GM12875 (cell line): ENCODE results near the gene RNF13.

Experiments
- H3K4me3 ChIP-seq: one replicate; pipeline ENCODE4 v1.5.1; 2011; ENCODE audit warnings: low read depth, low read length, control low read depth
- CTCF ChIP-seq: IDR thresholded peaks from 2 replicates; pipeline ENCODE4 v1.5.1; 2011; ENCODE audit warnings: low read depth, mild to moderate bottlenecking, control low read depth, inconsistent platforms, low read length, moderate library complexity, borderline replicate concordance; ENCODE audit not compliant: insufficient read depth

RNF13 gene

GRCh38 chr3:149906036-149906435, 93.0 kb downstream of the RNF13 start:
- H3K4me3 ChIP-seq: no peak overlapping the region
- no peak for TF ChIP-seq CTCF

GRCh38 chr3:149908424-149908957, 95.5 kb downstream of the RNF13 start:
- TF ChIP-seq CTCF: no peak
- H3K4me3 ChIP-seq: no peak overlapping the region

- TF ChIP-seq CTCF: no peak
Observed at GRCh38 chr3:149909923-149910322, 96.9 kb downstream of the RNF13 start.

GRCh38 chr3:149917124-149917667, 104.2 kb downstream of the RNF13 start:
- H3K4me3 ChIP-seq: no peak overlapping the region
- no peak for TF ChIP-seq CTCF

More at GRCh38 chr3:149909923-149910322, 96.9 kb downstream of the RNF13 start:
- no peak overlapping the region for H3K4me3 ChIP-seq

- H3K4me3 ChIP-seq: no peak overlapping the region
- no peak for TF ChIP-seq CTCF
Observed at GRCh38 chr3:149919509-149919908, 106.5 kb downstream of the RNF13 start.

GRCh38 chr3:149920119-149920518, 107.1 kb downstream of the RNF13 start:
- no peak overlapping the region for H3K4me3 ChIP-seq

More at GRCh38 chr3:149920119-149920518, 107.1 kb downstream of the RNF13 start:
- TF ChIP-seq CTCF: no peak
